ENCODE data around the gene ADAMTS17.

The ADAMTS17 gene

DNA sequence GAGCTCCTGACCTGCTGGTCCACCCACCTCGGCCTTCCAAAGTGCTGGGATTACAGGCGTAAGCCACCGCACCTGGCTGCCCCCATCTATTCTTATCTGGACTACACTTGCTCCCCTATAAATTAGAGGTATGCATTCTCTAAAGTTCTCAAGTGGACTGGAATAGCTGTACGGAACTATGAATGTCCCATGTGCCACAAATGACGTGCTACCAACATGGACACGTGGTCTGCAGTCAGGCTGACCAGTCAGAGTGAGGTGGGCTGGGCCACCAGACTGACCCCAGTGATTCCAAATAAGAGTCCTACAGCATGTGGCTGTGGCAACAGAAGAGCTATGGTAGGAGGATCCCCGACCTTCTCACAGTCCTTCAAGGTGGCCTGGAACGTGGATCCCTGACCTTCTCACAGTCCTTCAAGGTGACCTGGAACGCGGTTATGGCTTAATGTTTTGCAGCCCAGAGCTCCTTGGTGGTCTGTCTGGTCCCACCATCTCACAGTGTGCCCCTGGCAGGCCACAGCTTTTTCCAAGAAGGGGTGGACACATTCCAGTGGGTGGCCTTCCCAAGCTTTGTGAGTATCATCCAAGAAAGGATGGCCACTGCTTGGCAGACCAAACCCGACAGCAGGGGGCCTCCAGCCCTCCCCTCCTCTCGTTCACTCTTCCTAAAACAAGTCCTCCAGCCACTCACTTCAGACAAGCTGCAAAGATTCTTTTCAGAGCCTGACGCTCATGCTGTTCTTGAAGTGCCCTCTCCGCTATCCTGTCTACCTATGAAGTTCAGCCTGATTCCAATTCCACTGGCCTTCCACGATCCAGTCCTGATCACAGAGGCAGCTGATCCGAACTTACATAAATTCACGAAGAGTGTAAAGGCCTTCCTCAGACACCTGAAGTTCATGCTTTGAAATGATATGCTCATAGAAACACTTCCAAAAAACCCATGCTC is 4.4 kb downstream of the ADAMTS17 start:
- peaks cover 27% of the 10 kb centered on the region for H3K27me3 ChIP-seq (ENCODE audit: insufficient read depth, low read length)
- no peak overlapping the region for H3K4me3 ChIP-seq (ENCODE audit: low read length)

DNA sequence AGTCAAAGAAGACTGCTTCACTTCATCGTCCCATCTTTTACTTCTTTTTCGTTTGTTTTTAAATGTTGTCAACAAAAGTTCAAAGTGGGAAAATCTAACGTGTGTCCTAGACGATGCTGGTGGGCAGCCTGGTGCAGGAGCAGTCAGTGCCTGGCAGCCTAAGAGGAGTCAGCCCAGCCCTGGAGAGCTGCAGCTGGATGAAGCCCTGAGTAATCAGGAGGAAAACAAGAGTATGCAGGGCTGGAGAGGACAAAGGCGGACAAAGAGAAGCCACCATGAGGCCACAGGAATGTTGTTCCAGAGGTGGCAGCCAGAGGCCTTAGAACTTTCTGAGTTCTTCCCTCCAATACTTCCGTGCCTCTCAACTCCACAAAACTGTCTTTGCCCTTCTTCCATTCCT is 5.7 kb downstream of the ADAMTS17 start:
- Histone ChIP-seq H3K9ac (ENCODE audit: low read depth, low read length) (no peak overlapping the region), H3K4me1 (ENCODE audit: insufficient read depth, low read length) (peaks cover 7% of the 10 kb centered on the region), H3K27ac (ENCODE audit: low read length) (no peak overlapping the region), H3K36me3 (ENCODE audit: insufficient read depth, low read depth, low read length) (no peaks in the 10 kb centered on the region), H3K9me3 (ENCODE audit: insufficient read depth, low read depth, low read length) (no peaks in the 10 kb centered on the region), H3K27me3 (ENCODE audit: insufficient read depth, low read length) (peaks cover 23% of the 10 kb centered on the region), H3K4me3 (ENCODE audit: low read length) (no peak overlapping the region)

More for the DNA sequence above, 4.4 kb downstream of the ADAMTS17 start:
- H3K9ac ChIP-seq (ENCODE audit: low read depth, low read length) = no peak overlapping the region
- H3K9me3 ChIP-seq (ENCODE audit: insufficient read depth, low read depth, low read length) = no peaks in the 10 kb centered on the region
- no peak overlapping the region for H3K27ac ChIP-seq (ENCODE audit: low read length)
- no peaks in the 10 kb centered on the region for H3K36me3 ChIP-seq (ENCODE audit: insufficient read depth, low read depth, low read length)
- peaks cover 7% of the 10 kb centered on the region for H3K4me1 ChIP-seq (ENCODE audit: insufficient read depth, low read length)

DNA sequence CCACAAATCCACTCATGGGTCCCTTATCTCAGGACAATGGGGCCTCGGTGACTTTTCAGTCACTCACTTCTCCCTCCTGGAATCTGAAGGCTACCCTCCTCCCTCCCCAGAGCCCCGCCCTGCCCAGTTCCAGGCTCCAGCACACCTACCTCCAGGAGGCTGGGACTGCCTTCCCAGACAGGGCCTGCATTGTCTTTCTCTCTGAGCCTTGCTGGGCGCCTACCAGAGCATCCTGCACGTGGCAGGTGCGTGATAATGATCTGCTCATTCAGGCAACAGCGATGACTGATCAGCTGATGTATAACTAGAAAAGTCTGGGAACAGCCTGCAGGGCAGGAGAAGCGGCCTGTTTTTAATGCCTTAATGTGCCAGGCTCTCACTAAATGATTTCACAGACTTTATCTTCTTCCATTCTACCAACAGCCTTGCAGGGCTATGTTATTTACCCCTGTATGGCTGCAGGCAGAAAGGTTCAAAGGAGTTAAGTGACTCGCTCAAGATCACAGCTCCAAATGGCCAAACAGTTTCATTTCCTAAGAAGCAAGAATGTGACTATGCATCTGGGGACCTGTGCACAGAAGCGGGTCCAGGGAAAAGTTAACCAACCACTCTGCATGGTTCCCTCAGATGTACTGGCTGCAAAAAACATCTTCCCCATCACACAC is 6.3 kb downstream of the ADAMTS17 start:
- Histone ChIP-seq H3K4me3 (ENCODE audit: low read length) (no peak overlapping the region), H3K27ac (ENCODE audit: low read length) (no peak overlapping the region), H3K9ac (ENCODE audit: low read depth, low read length) (no peak overlapping the region), H3K27me3 (ENCODE audit: insufficient read depth, low read length) (peaks cover 17% of the 10 kb centered on the region), H3K4me1 (ENCODE audit: insufficient read depth, low read length) (peaks cover 7% of the 10 kb centered on the region), H3K36me3 (ENCODE audit: insufficient read depth, low read depth, low read length) (no peaks in the 10 kb centered on the region), H3K9me3 (ENCODE audit: insufficient read depth, low read depth, low read length) (no peaks in the 10 kb centered on the region)

DNA sequence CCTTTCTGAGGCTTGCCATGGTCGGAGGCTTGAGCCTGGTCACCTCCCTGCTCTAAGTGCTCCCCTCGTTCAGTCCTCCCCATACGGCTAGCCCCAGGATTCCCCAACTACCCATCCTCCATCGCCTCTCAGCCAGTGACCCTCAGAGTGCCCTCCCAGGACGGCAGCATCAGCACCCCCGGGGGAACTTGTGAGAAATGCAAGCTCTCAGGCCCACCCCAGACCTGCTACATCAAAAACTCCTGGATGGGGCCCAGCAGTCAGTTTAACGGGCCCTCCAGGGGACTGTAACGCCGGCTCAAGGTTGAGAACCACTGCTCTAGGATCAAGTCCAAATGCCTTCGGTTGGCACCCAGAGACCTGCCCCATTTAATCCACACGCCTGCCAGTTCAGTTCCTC is 6.9 kb downstream of the ADAMTS17 start:
- H3K27me3 ChIP-seq (ENCODE audit: insufficient read depth, low read length) = peaks cover 12% of the 10 kb centered on the region
- no peaks in the 10 kb centered on the region for H3K9me3 ChIP-seq (ENCODE audit: insufficient read depth, low read depth, low read length)
- no peaks in the 10 kb centered on the region for H3K36me3 ChIP-seq (ENCODE audit: insufficient read depth, low read depth, low read length)
- H3K4me1 ChIP-seq (ENCODE audit: insufficient read depth, low read length) = peaks cover 7% of the 10 kb centered on the region
- no peak overlapping the region for H3K4me3 ChIP-seq (ENCODE audit: low read length)
- H3K9ac ChIP-seq (ENCODE audit: low read depth, low read length) = no peak overlapping the region
- no peak overlapping the region for H3K27ac ChIP-seq (ENCODE audit: low read length)

DNA sequence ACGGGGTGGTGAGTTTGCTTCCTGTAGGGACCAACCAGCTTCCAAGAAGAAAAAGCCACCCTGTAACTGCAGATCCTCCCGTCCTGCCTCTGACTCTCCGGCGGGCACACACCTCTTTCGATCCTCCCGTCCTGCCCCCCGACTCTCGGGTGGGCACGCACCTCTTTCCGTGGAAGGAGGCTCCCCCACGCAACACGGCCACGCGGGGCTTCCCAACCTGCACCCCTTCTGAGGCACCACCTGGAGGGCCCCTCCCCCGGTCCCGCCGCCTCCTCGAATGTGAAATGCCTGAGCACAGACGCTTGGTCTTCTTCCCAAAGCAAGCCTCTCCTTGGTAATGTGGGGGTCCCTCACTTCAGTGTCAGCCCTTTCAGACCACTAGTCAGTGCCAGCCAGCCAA is 7.3 kb downstream of the ADAMTS17 start:
- H3K4me1 ChIP-seq (ENCODE audit: insufficient read depth, low read length) = peaks cover 7% of the 10 kb centered on the region
- H3K9ac ChIP-seq (ENCODE audit: low read depth, low read length) = no peak overlapping the region
- no peak overlapping the region for H3K27ac ChIP-seq (ENCODE audit: low read length)

DNA sequence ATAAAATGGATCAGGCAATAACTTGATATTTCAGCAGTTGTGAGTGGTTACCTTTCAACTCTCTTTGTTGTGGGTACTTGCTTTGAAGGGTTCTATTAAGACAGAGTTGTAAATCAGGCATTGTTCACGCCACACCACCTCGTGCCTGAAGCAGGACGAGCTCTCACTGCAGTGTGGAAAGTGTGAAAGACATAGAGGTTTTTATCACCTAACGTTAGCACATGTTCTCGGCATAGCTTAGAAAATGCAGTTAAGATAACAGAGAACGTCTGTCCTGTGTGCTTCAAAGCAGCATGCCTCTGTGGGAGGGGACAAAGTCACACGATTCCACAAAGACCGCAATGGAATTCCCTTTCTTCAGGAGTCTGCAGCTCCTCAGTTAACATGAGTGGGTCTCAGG is 7.8 kb downstream of the ADAMTS17 start:
- Histone ChIP-seq H3K27me3 (ENCODE audit: insufficient read depth, low read length) (peaks cover 4% of the 10 kb centered on the region), H3K9ac (ENCODE audit: low read depth, low read length) (no peak overlapping the region), H3K4me1 (ENCODE audit: insufficient read depth, low read length) (peaks cover 5% of the 10 kb centered on the region), H3K9me3 (ENCODE audit: insufficient read depth, low read depth, low read length) (no peaks in the 10 kb centered on the region), H3K36me3 (ENCODE audit: insufficient read depth, low read depth, low read length) (no peaks in the 10 kb centered on the region), H3K27ac (ENCODE audit: low read length) (no peak overlapping the region), H3K4me3 (ENCODE audit: low read length) (no peak overlapping the region)

More for the DNA sequence above, 7.3 kb downstream of the ADAMTS17 start:
- Histone ChIP-seq H3K4me3 (ENCODE audit: low read length) (no peak overlapping the region), H3K27me3 (ENCODE audit: insufficient read depth, low read length) (peaks cover 7% of the 10 kb centered on the region), H3K36me3 (ENCODE audit: insufficient read depth, low read depth, low read length) (no peaks in the 10 kb centered on the region), H3K9me3 (ENCODE audit: insufficient read depth, low read depth, low read length) (no peaks in the 10 kb centered on the region)

DNA sequence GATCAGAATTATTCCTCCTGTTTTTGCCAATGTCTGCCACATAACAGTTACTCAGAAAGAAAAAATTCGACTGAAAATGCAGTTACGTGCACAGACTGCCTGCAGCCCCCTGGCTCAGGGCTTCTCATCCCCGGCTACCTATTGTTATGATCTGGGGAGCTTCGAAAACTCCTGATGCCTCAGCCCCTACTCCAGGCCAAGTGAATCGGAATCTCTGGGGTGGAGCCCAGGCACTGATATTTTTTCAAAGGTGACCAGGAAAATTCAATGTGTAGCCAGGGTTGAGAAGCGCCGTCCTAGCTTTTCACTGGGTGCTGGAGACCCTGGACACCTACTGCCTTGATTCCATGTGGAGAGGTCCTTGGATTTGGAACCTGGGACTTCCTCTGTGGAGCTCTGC is 8.5 kb downstream of the ADAMTS17 start:
- Histone ChIP-seq H3K27me3 (ENCODE audit: insufficient read depth, low read length) (no peaks in the 10 kb centered on the region), H3K4me1 (ENCODE audit: insufficient read depth, low read length) (no peaks in the 10 kb centered on the region; the same call in 1 of the 2 replicates), H3K4me3 (ENCODE audit: low read length) (no peak overlapping the region), H3K27ac (ENCODE audit: low read length) (no peak overlapping the region), H3K9ac (ENCODE audit: low read depth, low read length) (no peak overlapping the region), H3K36me3 (ENCODE audit: insufficient read depth, low read depth, low read length) (no peaks in the 10 kb centered on the region), H3K9me3 (ENCODE audit: insufficient read depth, low read depth, low read length) (no peaks in the 10 kb centered on the region)

DNA sequence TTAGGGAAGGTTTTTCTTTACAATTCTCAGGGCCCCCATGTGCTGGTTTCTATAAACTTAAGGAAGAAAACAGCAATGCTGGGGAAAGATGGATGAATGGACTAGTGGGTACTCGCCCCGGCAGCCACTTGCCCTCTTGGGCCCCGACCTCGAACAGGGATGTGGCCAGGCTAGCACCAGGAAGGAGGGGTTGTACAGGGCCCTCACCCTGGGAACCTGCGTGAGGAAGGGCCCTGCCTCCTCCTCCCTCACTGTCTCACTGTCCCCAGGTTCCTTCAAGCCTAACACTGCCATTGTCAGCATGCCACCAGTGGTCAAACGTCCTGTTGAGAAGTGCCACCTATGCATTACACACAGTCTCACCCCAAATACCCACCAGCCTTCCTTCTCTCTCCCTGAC is 9.1 kb downstream of the ADAMTS17 start:
- Histone ChIP-seq H3K9ac (ENCODE audit: low read depth, low read length) (no peak overlapping the region), H3K36me3 (ENCODE audit: insufficient read depth, low read depth, low read length) (no peaks in the 10 kb centered on the region), H3K27me3 (ENCODE audit: insufficient read depth, low read length) (no peaks in the 10 kb centered on the region), H3K4me3 (ENCODE audit: low read length) (no peak overlapping the region), H3K9me3 (ENCODE audit: insufficient read depth, low read depth, low read length) (no peaks in the 10 kb centered on the region), H3K4me1 (ENCODE audit: insufficient read depth, low read length) (no peaks in the 10 kb centered on the region; the same call in 1 of the 2 replicates), H3K27ac (ENCODE audit: low read length) (no peak overlapping the region)

DNA sequence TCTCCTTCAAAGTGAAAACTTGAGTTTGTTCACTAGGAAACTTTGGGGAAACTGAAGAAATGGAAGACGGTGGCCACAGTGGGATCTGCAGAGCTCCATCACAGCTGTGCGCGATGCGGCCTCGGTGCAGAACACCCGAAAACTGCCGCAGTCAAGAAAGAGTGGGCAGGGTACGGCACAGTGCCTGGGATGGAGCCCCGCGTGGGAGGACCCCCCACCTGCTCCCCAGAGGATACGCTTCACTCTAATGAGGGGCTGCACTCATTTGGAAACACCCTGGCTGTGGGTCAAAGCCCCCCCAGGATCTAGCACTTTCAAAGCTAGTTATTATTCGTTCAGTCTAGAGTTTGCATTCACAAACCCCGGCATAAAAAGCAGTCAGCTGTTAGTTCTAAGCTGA is 9.5 kb downstream of the ADAMTS17 start:
- Histone ChIP-seq H3K27me3 (ENCODE audit: insufficient read depth, low read length) (no peaks in the 10 kb centered on the region), H3K27ac (ENCODE audit: low read length) (no peak overlapping the region), H3K4me3 (ENCODE audit: low read length) (no peak overlapping the region), H3K9me3 (ENCODE audit: insufficient read depth, low read depth, low read length) (no peaks in the 10 kb centered on the region), H3K36me3 (ENCODE audit: insufficient read depth, low read depth, low read length) (no peaks in the 10 kb centered on the region), H3K9ac (ENCODE audit: low read depth, low read length) (no peak overlapping the region), H3K4me1 (ENCODE audit: insufficient read depth, low read length) (no peaks in the 10 kb centered on the region; the same call in 1 of the 2 replicates)

DNA sequence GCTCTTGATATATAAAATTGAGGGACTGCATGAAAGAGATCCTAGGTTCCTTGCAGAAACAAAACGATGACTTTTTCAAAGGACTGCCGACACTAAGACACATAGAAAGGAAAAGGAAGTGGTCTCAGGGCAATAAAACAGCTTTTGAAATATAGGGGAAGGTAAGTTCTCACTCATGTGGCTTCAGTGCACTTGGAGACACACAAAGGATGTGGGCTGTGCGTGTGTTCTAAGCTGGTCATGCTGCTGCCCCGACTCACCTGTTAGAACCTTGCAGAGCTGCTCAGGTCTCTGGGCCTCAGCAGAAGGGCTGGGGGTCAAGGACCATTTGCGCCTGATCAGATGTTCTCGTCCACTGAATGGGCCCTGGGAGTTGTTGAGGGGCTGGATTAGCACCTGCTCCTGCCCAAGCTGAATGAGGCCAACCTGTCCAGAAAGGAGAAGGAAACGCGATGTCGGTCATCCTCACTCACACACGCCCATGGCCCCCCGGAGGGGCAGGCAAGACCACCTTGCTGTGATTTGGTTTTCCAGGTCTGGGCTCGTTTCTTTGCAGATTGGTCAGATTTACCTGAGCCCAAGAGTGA is 11.1 kb downstream of the ADAMTS17 start:
- no peak overlapping the region for H3K27ac ChIP-seq (ENCODE audit: low read length)

DNA sequence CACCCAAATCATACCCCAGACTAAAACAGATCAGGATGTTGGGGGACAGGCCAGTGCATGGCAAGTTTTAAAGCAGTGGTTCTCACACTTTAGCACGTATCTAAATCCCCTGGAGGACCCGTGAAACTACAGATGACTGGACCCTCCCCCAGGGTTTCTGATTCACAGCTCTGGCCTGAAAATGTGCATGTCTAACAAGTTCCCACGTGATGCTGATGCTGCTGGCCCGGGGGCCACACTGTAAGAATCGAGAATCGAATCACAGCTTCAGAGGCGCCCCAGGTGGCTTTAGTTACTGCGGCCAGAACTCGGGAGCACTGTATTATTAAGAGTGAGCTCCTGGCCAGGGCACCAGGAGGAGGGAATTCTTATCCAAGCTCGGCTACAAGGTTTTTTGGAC is 11.6 kb downstream of the ADAMTS17 start:
- Histone ChIP-seq H3K4me1 (ENCODE audit: insufficient read depth, low read length) (no peaks in the 10 kb centered on the region; the same call in 1 of the 2 replicates), H3K36me3 (ENCODE audit: insufficient read depth, low read depth, low read length) (no peaks in the 10 kb centered on the region), H3K27me3 (ENCODE audit: insufficient read depth, low read length) (no peaks in the 10 kb centered on the region), H3K4me3 (ENCODE audit: low read length) (no peak overlapping the region), H3K9ac (ENCODE audit: low read depth, low read length) (no peak overlapping the region), H3K27ac (ENCODE audit: low read length) (no peak overlapping the region), H3K9me3 (ENCODE audit: insufficient read depth, low read depth, low read length) (no peaks in the 10 kb centered on the region)

More for the DNA sequence above, 11.1 kb downstream of the ADAMTS17 start:
- no peaks in the 10 kb centered on the region for H3K9me3 ChIP-seq (ENCODE audit: insufficient read depth, low read depth, low read length)
- no peak overlapping the region for H3K4me3 ChIP-seq (ENCODE audit: low read length)
- no peaks in the 10 kb centered on the region; the same call in 1 of the 2 replicates for H3K4me1 ChIP-seq (ENCODE audit: insufficient read depth, low read length)
- H3K27me3 ChIP-seq (ENCODE audit: insufficient read depth, low read length) = no peaks in the 10 kb centered on the region
- no peak overlapping the region for H3K9ac ChIP-seq (ENCODE audit: low read depth, low read length)
- H3K36me3 ChIP-seq (ENCODE audit: insufficient read depth, low read depth, low read length) = no peaks in the 10 kb centered on the region
